Common myeloid progenitor, CD34-positive (primary cell): ENCODE results near the gene BRIX1.
A peak's percentile ranks its signal among the peaks of the same experiment; 100 is the strongest.

ENCODE experiments used
- CTCF ChIA-PET: fragments of 350-600 bp; sonication (Branson Sonifier 250); formaldehyde crosslinking; loops from one replicate; lab custom pipeline; 2021; ENCODE audit warnings: antibody characterized with exemption; lab: Charles Lee
- POLR2A ChIA-PET: fragments of 350-600 bp; sonication (Branson Sonifier 250); formaldehyde crosslinking; loops from one replicate; lab custom pipeline; 2021; ENCODE audit warnings: antibody characterized with exemption; lab: Charles Lee
- DNase-seq, 3 donors: peaks; one replicate each; pipeline versions ENCODE4 v3.0.0 to v3.0.0-alpha.2; 2013
- H3K27ac ChIP-seq, 2 experiments: 1 replicate in 1 of 2; 2 replicates in 1 of 2; pipeline ENCODE4 v1.7.0; 2013; ENCODE audit warnings: inconsistent platforms in 2 of 2, low read length in 2 of 2, mild to moderate bottlenecking in 2 of 2, low read depth in 1 of 2, moderate library complexity in 1 of 2; ENCODE audit not compliant: severe bottlenecking in 2 of 2, insufficient read depth in 1 of 2, poor library complexity in 1 of 2
- H3K27me3 ChIP-seq, 5 experiments: replicated peaks in 2 of 5; 1 replicate in 3 of 5; 2 replicates in 2 of 5; pipeline versions ENCODE4 v1.6.1 to v1.7.0; 2013; ENCODE audit warnings: low read length in 4 of 5, mild to moderate bottlenecking in 2 of 5, moderate library complexity in 2 of 5, inconsistent platforms in 1 of 5; ENCODE audit not compliant: insufficient read depth in 5 of 5, control insufficient read depth in 4 of 5
- H3K36me3 ChIP-seq, 4 experiments: 1 replicate in 2 of 4; 2 replicates in 2 of 4; pipeline versions ENCODE4 v1.6.1 to v1.7.0; 2013; ENCODE audit warnings: low read length in 3 of 4, control low read depth in 1 of 4, mild to moderate bottlenecking in 1 of 4; ENCODE audit not compliant: control insufficient read depth in 4 of 4, insufficient read depth in 4 of 4
- H3K4me1 ChIP-seq, 4 experiments: 1 replicate in 3 of 4; 2 replicates in 1 of 4; pipeline versions ENCODE4 v1.6.1 to v1.7.1; 2013; ENCODE audit warnings: low read length in 3 of 4, mild to moderate bottlenecking in 3 of 4, control low read depth in 1 of 4, inconsistent platforms in 1 of 4, moderate library complexity in 1 of 4; ENCODE audit not compliant: control insufficient read depth in 4 of 4, insufficient read depth in 4 of 4; ENCODE audit errors: control extremely low read depth in 1 of 4
- H3K4me3 ChIP-seq, 7 experiments: 1 replicate in 4 of 7; 2 replicates in 3 of 7; pipeline versions ENCODE4 v1.5.1 to v1.7.0; 2013; ENCODE audit warnings: mild to moderate bottlenecking in 7 of 7, low read length in 6 of 7, moderate library complexity in 6 of 7, inconsistent platforms in 2 of 7, low read depth in 2 of 7, control low read depth in 1 of 7; ENCODE audit not compliant: insufficient read depth in 4 of 7, control insufficient read depth in 1 of 7; ENCODE audit errors: extremely low read depth in 1 of 7
- H3K9me3 ChIP-seq, 5 experiments: 1 replicate in 4 of 5; 2 replicates in 1 of 5; pipeline versions ENCODE4 v1.6.1 to v1.7.1; 2013; ENCODE audit warnings: low read length in 4 of 5, mild to moderate bottlenecking in 2 of 5, inconsistent platforms in 1 of 5, low read depth in 1 of 5, moderate library complexity in 1 of 5; ENCODE audit not compliant: control insufficient read depth in 4 of 5, insufficient read depth in 2 of 5; ENCODE audit errors: control extremely low read depth in 1 of 5
- WGBS: methylation state at CpG from one replicate; pipeline ENCODE4 v1.1.5; 2013; ENCODE audit not compliant: insufficient coverage; 5-methylcytosine and 5-hydroxymethylcytosine counted together

BRIX1 gene

GRCh38 chr5:34905564-34905963 is 9.9 kb upstream of the BRIX1 start:
- no CpG with 5 or more reads among the region's 2 CpGs for WGBS
- CTCF ChIA-PET: interaction anchor here (0.7 to 5.3 kb wide), 8 partner anchors 9 to 436 kb away, joined by 3 to 23 read pairs (median 4); partner anchors contain the start of genes BRIX1 and RAD1
- peaks cover 0 to 43% (median 18%) of the 10 kb centered on the region in 4 experiments for H3K36me3 ChIP-seq
- H3K27me3 ChIP-seq: no peaks in the 10 kb centered on the region
- H3K9me3 ChIP-seq: no peaks in the 10 kb centered on the region
- POLR2A ChIA-PET: no interaction called here
- no peak overlapping the region for H3K4me3 ChIP-seq
- peak in 2 of 3 donors; percentile 7 to 15 for DNase-seq
- H3K27ac ChIP-seq: no peak overlapping the region
- peaks cover 0 to 7% (median 2%) of the 10 kb centered on the region in 4 experiments for H3K4me1 ChIP-seq

GRCh38 chr5:34913072-34913471 is 2.4 kb upstream of the BRIX1 start:
- POLR2A ChIA-PET: no interaction called here
- CTCF ChIA-PET: interaction anchor here (2.5 kb wide), 1 partner anchor 9 kb away, joined by 9 read pairs; no protein-coding TSS in a partner anchor

GRCh38 chr5:34914671-34915138 is 806 bp upstream of the BRIX1 start:
- no peaks in the 10 kb centered on the region for H3K27me3 ChIP-seq
- peak overlapping the region; percentile 80 to 95 for H3K27ac ChIP-seq
- H3K4me3 ChIP-seq: peak overlapping the region; percentile 93 to 100 (median 97)
- ChIA-PET POLR2A (interaction anchor here (3.4 kb wide), 1 partner anchor 15 kb away, joined by 27 read pairs; the partner anchor contains the start of gene DNAJC21), CTCF (interaction anchor here (1.2 to 1.3 kb wide), 3 partner anchors 9 to 16 kb away, joined by 5 to 6 read pairs (median 5); partner anchors contain the start of gene DNAJC21)
- DNase-seq: peak in 2 of 3 donors; percentile 14 to 29
- 6% methylated on average over 10 of the region's 20 CpGs for WGBS
- no peaks in the 10 kb centered on the region for H3K9me3 ChIP-seq
- peaks cover 19 to 36% (median 26%) of the 10 kb centered on the region in 4 experiments for H3K4me1 ChIP-seq
- peaks cover 5 to 34% (median 17%) of the 10 kb centered on the region in 4 experiments for H3K36me3 ChIP-seq

More at GRCh38 chr5:34913072-34913471, 2.4 kb upstream of the BRIX1 start:
- no peak overlapping the region for H3K4me3 ChIP-seq
- no peak overlapping the region for H3K27ac ChIP-seq
- peaks cover 19 to 36% (median 26%) of the 10 kb centered on the region in 4 experiments for H3K4me1 ChIP-seq
- DNase-seq: no peak
- no peaks in the 10 kb centered on the region for H3K9me3 ChIP-seq
- WGBS: no CpG with 5 or more reads among the region's 2 CpGs
- H3K27me3 ChIP-seq: no peaks in the 10 kb centered on the region
- H3K36me3 ChIP-seq: peaks cover 8 to 36% (median 20%) of the 10 kb centered on the region in 4 experiments

GRCh38 chr5:34915856-34916192 is 313 bp downstream of the BRIX1 start:
- WGBS: 0% methylated on average over 11 of the region's 20 CpGs

GRCh38 chr5:34916518-34916917 is 1.0 kb downstream of the BRIX1 start:
- POLR2A ChIA-PET: interaction anchor here (3.4 kb wide), 1 partner anchor 13 kb away, joined by 27 read pairs; the partner anchor contains the start of gene DNAJC21
- H3K27ac ChIP-seq: peak overlapping the region; percentile 80 to 95
- no CpG with 5 or more reads among the region's 6 CpGs for WGBS
- H3K36me3 ChIP-seq: peaks cover 3 to 36% (median 13%) of the 10 kb centered on the region in 4 experiments
- H3K27me3 ChIP-seq: no peaks in the 10 kb centered on the region
- H3K4me3 ChIP-seq: peak overlapping the region in 6 of 7 experiments; percentile 93 to 100 (median 98)
- no peaks in the 10 kb centered on the region for H3K9me3 ChIP-seq
- DNase-seq: no peak
- H3K4me1 ChIP-seq: peaks cover 19 to 36% (median 26%) of the 10 kb centered on the region in 4 experiments
- CTCF ChIA-PET: interaction anchor here (0.8 to 2.4 kb wide), 6 partner anchors 12 to 393 kb away, joined by 3 to 8 read pairs (median 4); partner anchors contain the start of gene DNAJC21

More at GRCh38 chr5:34915856-34916192, 313 bp downstream of the BRIX1 start:
- H3K27me3 ChIP-seq: no peaks in the 10 kb centered on the region
- H3K4me1 ChIP-seq: peaks cover 19 to 36% (median 26%) of the 10 kb centered on the region in 4 experiments
- no peaks in the 10 kb centered on the region for H3K9me3 ChIP-seq
- H3K36me3 ChIP-seq: peaks cover 3 to 36% (median 15%) of the 10 kb centered on the region in 4 experiments
- H3K27ac ChIP-seq: peak overlapping the region; percentile 80 to 95
- CTCF ChIA-PET: interaction anchor here (0.9 to 2.4 kb wide), 4 partner anchors 8 to 17 kb away, joined by 4 to 8 read pairs (median 6); partner anchors contain the start of gene DNAJC21
- no peak for DNase-seq
- peak overlapping the region; percentile 93 to 100 (median 97) for H3K4me3 ChIP-seq
- POLR2A ChIA-PET: interaction anchor here (0.7 to 3.4 kb wide), 2 partner anchors 14 to 20 kb away, joined by 3 to 27 read pairs; partner anchors contain the start of gene DNAJC21

- no peak for DNase-seq
- H3K9me3 ChIP-seq: no peaks in the 10 kb centered on the region
- WGBS: no CpG with 5 or more reads among the region's 4 CpGs
- peaks cover 19 to 33% (median 26%) of the 10 kb centered on the region in 4 experiments for H3K4me1 ChIP-seq
- H3K4me3 ChIP-seq: peak overlapping the region in 1 of 7 experiments; percentile 100
- peaks cover 3 to 42% (median 15%) of the 10 kb centered on the region in 4 experiments for H3K36me3 ChIP-seq
- H3K27ac ChIP-seq: peak overlapping the region in 1 of 2 experiments; percentile 25
- CTCF ChIA-PET: interaction anchor here (2.1 kb wide), 1 partner anchor 11 kb away, joined by 8 read pairs; the partner anchor contains the start of gene DNAJC21
- POLR2A ChIA-PET: no interaction called here
- no peaks in the 10 kb centered on the region for H3K27me3 ChIP-seq
Measured at GRCh38 chr5:34918025-34918424, 2.5 kb downstream of the BRIX1 start.
